Ishikawa (cell line): ENCODE results near the gene NMNAT3.

ENCODE experiments used
- CEBPB ChIP-seq: IDR thresholded peaks from 2 replicates; pipeline ENCODE4 v1.6.1; 2012
- CREB1 ChIP-seq: IDR thresholded peaks from 2 replicates; pipeline ENCODE4 v1.6.1; 2012; ENCODE audit warnings: low read depth
- EGR1 ChIP-seq: IDR thresholded peaks from 2 replicates; pipeline ENCODE4 v1.6.1; 2012
- EP300 ChIP-seq: IDR thresholded peaks from 2 replicates; pipeline ENCODE4 v1.6.1; 2012; ENCODE audit warnings: borderline replicate concordance
- FOXM1 ChIP-seq: IDR thresholded peaks from 2 replicates; pipeline ENCODE4 v1.6.1; 2012; ENCODE audit warnings: low read depth, borderline replicate concordance
- NFIC ChIP-seq: IDR thresholded peaks from 2 replicates; pipeline ENCODE4 v1.6.1; 2012
- RAD21 ChIP-seq: IDR thresholded peaks from 2 replicates; pipeline ENCODE4 v1.6.1; 2012; ENCODE audit warnings: low read depth
- TAF1 ChIP-seq: IDR thresholded peaks from 2 replicates; pipeline ENCODE4 v1.6.1; 2012; ENCODE audit warnings: low read depth, mild to moderate bottlenecking
- TCF12 ChIP-seq: IDR thresholded peaks from 2 replicates; pipeline ENCODE4 v1.6.1; 2012; ENCODE audit warnings: low read depth
- TEAD4 ChIP-seq: IDR thresholded peaks from 2 replicates; pipeline ENCODE4 v1.6.1; 2012
- YY1 ChIP-seq: IDR thresholded peaks from 2 replicates; pipeline ENCODE4 v1.6.1; 2012; ENCODE audit warnings: low read depth
- ZBTB7A ChIP-seq: IDR thresholded peaks from 2 replicates; pipeline ENCODE4 v1.6.1; 2012; ENCODE audit warnings: low read depth
- TF ChIP-seq, protein P1 (sequence below): IDR thresholded peaks from 2 replicates; pipeline ENCODE4 v1.6.1; 2012; ENCODE audit warnings: low read depth, mild to moderate bottlenecking
- TF ChIP-seq, protein P2 (sequence below): IDR thresholded peaks from 2 replicates; pipeline ENCODE4 v1.6.1; 2012
- TF ChIP-seq, protein P3 (sequence below): IDR thresholded peaks from 2 replicates; pipeline ENCODE4 v1.6.1; 2012

NMNAT3 gene

DNA sequence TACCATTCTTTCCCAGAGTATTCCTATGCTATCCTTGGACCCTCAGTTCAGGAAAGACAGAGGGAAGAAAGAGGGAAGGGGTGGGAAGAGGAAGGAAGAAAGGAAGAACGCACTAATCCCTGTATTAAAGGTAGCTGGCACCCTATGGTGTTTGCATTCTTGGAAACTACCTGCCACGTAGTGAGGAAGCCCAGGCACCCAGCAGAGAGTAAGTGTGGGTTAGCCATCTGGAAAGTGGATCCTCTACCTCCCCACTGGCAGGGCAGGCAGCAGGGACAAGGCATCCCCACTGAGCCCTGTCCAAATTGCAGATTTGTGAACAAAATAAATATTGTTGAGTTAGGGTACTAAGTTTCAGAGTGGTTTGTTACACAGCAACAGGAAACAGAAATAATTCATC lies 147.1 kb downstream of the NMNAT3 start:
- TF ChIP-seq, protein P1, sequence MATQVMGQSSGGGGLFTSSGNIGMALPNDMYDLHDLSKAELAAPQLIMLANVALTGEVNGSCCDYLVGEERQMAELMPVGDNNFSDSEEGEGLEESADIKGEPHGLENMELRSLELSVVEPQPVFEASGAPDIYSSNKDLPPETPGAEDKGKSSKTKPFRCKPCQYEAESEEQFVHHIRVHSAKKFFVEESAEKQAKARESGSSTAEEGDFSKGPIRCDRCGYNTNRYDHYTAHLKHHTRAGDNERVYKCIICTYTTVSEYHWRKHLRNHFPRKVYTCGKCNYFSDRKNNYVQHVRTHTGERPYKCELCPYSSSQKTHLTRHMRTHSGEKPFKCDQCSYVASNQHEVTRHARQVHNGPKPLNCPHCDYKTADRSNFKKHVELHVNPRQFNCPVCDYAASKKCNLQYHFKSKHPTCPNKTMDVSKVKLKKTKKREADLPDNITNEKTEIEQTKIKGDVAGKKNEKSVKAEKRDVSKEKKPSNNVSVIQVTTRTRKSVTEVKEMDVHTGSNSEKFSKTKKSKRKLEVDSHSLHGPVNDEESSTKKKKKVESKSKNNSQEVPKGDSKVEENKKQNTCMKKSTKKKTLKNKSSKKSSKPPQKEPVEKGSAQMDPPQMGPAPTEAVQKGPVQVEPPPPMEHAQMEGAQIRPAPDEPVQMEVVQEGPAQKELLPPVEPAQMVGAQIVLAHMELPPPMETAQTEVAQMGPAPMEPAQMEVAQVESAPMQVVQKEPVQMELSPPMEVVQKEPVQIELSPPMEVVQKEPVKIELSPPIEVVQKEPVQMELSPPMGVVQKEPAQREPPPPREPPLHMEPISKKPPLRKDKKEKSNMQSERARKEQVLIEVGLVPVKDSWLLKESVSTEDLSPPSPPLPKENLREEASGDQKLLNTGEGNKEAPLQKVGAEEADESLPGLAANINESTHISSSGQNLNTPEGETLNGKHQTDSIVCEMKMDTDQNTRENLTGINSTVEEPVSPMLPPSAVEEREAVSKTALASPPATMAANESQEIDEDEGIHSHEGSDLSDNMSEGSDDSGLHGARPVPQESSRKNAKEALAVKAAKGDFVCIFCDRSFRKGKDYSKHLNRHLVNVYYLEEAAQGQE = no peak
- TF ChIP-seq NFIC (peak; percentile 47; the same call in 1 of the 2 replicates), FOXM1 (no peak), TEAD4 (peak; percentile 60), EP300 (peak; percentile 64; the same call in 1 of the 2 replicates), TAF1 (no peak), RAD21 (no peak), TCF12 (peak; percentile 69), EGR1 (no peak), CEBPB (no peak), CREB1 (no peak), YY1 (no peak), ZBTB7A (no peak)
- TF ChIP-seq, protein P2, sequence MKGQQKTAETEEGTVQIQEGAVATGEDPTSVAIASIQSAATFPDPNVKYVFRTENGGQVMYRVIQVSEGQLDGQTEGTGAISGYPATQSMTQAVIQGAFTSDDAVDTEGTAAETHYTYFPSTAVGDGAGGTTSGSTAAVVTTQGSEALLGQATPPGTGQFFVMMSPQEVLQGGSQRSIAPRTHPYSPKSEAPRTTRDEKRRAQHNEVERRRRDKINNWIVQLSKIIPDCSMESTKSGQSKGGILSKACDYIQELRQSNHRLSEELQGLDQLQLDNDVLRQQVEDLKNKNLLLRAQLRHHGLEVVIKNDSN = no peak
- TF ChIP-seq, protein P3, sequence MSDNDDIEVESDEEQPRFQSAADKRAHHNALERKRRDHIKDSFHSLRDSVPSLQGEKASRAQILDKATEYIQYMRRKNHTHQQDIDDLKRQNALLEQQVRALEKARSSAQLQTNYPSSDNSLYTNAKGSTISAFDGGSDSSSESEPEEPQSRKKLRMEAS = no peak

DNA sequence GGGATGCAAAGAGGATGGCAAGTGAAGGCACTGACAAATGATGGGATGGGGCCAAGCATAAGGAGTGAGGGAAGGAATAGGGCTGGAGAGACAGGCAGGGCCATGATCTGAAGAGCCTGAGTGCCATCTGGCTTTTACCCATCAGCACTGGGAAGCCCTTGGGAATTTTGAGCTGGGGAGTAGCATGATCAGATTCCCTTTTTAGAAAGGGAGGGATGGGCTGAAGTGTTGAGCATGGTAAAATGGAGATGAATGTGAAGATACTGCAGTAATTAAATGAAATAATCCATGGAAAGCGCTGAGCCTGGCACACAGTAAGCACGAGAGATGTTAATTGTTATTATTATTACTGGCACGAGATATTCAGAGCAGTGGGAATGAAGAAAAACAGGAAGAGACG lies 148.1 kb downstream of the NMNAT3 start:
- TF ChIP-seq FOXM1 = no peak
- no peak for TF ChIP-seq CREB1
- TF ChIP-seq EGR1 = no peak
- TF ChIP-seq, protein P1 = no peak
- no peak for TF ChIP-seq TEAD4
- no peak for TF ChIP-seq NFIC
- TF ChIP-seq TCF12 = no peak
- no peak for TF ChIP-seq ZBTB7A
- TF ChIP-seq, protein P2 = no peak
- no peak for TF ChIP-seq CEBPB
- TF ChIP-seq, protein P3 = no peak

DNA sequence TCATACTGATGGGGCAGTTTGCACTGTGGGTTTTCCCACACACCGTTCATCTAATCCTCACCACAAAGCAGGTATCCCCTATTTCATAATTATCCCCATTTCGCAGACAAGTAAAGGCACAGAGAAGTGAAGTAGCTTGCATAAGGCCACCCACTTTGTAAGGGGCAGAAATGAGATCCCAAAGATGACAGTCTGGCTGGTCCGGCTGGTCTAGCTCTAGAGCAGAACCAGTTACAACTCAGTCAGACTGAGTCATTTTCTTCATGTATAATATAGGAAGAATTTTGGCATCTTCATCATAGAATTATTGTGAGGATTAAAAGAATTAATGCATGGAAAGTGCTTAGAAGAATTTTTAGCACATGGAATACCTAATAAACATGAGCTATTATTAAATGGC lies 148.8 kb downstream of the NMNAT3 start:
- TF ChIP-seq TCF12 = no peak
- no peak for TF ChIP-seq EGR1
- TF ChIP-seq ZBTB7A = no peak

DNA sequence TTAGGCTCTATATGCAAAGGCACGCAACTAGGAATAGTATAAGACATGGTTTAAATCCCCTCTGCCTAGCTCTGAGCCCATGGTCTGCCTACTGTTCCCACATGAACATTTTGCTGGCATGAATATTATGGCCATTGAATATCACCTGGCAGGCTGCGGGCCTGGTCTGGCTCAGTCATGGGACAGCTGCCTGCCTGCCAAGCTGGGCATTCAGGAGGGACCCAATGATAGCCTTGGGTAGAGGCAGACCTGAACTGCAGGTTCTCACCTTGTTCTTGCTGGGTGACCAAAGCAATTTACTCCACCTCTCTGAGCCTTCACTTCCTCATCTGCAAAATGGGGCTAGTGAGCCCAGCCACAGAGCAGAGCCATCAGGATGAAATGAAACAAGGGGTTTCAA lies 149.5 kb downstream of the NMNAT3 start:
- no peak for TF ChIP-seq FOXM1
- no peak for TF ChIP-seq YY1
- TF ChIP-seq TEAD4 = no peak
- TF ChIP-seq CREB1 = no peak
- TF ChIP-seq EP300 = no peak
- TF ChIP-seq, protein P1 = no peak
- TF ChIP-seq, protein P3 = no peak
- TF ChIP-seq CEBPB = no peak
- no peak for TF ChIP-seq RAD21
- TF ChIP-seq, protein P2 = no peak
- no peak for TF ChIP-seq NFIC
